SKM-1 treated with dmso at 0.1 percent for 144 hours (cell line): ENCODE measurements around the gene GET4.
"Not testable (repeated sequence)": the region's sequence is repeated elsewhere in the genome, so short reads cannot be mapped to it uniquely, and the experiment has no call there.

Source experiments
- DNase-seq: peaks from one replicate; lab custom pipeline; 2025; ENCODE audit not compliant: unreplicated experiment; lab: John Stamatoyannopoulos, UW

The GET4 gene

DNA sequence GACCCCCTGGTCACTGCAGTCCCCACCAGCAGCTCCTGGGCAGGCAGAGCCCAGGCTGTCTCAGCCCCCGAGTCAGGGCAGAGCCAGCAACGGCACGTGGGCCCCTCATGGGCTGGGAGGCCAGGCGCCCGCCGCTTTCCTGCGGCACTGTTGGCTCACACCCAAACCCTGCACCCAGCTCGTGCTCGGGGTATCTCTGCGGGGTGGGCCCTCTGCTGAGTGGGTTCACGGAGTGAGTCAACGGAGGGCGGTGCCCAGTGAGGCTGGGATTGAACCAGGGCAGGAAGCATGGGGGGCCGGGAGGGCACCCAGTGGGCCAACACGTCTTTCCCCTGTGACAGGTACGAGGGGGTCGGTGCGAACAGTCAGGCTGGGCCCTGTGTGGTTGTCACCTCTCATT lies 49.2 kb downstream of the GET4 start:
- DNase-seq = no peak

DNA sequence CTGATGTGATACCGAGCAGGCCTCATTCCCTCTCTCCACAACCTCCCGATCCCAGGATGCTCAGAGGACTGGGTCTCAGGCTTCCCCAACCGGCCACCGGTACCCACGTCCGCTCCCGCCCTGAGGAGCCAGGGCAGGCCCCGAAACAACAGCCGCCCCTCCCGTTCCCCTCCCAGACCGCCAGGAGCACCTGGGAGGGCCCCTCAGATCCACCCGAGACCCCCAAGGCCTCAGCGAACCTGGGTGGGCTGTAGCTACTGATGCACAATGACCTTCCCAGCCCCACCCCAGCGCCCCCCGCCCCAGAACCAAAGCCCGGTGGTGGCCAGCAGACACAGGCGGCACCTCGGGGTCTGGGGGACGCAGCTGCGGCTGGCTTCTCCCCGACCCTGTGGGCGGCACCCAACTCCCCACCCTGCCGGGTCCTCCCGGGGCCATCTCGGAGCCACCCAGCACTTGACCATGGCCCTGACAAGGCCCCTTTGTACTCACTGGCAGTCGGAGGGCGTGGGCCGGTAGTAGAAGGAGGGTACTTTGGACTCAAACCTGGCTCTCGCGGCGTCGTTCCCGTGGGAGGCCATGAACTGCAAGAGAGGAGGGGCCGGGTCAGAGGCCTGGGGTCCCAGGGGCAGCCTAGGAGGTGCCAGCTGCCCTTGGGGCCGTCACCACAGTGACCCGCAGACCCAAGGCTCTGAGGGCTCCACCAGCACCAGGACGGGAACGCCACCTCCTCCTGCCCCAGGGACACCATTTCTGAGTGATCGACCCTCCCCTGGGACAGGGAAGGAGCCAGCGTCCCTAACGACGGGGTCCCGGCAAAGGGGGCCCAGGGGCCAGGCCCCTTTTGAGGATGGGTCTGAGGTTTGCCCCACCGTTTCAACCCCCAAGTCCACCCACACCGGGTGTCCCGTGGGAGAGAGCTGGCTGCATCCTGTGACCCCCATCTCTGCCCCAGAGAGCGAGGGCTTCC lies 50.0 kb downstream of the GET4 start:
- no peak for DNase-seq

DNA sequence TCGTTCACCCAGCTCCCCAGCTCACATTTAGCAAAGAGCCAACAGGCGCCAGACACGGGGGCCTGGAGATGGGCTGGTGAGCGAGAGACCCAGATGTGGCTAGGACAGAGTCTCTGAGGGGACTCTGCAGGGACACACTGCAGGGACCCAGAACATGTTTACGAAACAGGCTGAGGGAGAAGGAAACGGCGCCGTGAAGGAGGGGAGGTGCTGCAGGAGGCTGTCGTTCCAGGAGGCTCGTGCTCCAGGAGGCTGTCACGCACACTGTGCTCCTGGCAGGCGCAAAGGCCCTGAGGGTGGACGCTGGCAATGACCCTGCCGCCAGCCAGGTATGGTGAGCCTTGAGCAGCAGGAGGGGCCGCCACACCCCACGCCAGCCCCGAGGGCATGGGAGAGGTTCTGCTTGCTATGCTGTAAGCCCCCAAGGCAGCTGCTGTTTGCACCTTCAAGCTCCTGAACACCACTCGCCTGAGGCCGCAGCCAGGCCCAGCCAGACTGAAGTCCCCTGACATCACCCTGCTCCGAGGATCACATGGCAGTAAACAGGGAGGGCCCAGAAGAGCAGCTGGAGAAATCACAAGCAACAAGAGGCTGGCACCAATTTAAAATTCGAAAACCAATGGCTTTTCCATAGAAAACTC lies 50.8 kb downstream of the GET4 start:
- DNase-seq = no peak

DNA sequence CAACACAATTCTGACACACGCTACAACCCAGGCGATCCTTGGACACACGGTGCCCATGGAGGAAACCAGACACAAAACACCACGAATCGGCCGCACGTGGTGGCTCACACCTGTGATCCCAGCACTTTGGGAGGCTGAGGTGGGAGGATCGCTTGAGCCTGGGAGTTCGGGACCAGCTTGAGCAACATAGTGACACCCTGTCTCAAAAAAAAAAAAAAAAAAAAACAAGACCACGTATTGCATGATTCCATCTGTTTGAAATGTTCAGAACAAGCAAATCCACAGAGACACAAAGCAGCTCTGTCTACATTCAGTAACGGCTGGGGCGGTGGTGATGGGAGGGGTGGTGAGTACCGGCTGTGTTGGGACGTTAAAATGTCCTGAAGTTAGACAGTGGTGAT lies 53.0 kb downstream of the GET4 start:
- DNase-seq = no peak

DNA sequence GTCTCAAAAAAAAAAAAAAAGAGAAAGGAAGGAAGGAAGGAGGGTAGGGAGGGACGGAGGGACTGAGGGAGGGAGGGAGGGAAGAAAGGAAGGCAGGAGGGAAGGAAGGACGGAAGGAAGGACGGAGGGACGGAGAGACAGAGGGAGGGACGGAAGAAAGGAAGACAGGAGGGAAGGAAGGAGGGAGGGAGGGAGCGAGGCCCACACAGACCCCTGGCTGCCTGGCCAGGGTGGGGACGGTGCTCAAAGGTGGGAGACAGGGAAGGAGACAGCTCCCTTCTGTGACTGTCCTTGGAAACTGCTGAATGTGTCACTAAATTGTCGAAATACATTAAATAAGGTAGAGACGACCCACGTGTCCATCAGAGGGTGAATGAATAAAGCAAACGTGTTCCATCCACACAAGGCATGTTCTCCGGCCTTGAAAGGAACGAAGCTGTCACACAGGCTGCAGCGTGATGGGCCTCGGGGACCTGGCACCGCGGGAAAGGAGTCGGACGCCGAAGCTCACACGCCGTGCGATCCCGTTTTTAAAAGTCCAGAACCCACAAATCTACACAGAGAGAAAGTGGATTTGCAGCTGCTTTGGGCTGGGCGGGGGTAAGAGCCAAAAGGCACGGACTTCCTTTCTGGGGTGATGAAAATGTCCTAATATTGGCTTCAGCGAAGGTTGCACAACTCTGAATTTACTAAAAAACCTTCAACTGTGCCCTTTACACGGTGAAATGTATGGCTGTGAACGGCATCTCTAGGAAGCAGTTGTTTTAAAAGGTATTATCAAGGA lies 54.8 kb downstream of the GET4 start:
- peak; percentile 57 for DNase-seq

DNA sequence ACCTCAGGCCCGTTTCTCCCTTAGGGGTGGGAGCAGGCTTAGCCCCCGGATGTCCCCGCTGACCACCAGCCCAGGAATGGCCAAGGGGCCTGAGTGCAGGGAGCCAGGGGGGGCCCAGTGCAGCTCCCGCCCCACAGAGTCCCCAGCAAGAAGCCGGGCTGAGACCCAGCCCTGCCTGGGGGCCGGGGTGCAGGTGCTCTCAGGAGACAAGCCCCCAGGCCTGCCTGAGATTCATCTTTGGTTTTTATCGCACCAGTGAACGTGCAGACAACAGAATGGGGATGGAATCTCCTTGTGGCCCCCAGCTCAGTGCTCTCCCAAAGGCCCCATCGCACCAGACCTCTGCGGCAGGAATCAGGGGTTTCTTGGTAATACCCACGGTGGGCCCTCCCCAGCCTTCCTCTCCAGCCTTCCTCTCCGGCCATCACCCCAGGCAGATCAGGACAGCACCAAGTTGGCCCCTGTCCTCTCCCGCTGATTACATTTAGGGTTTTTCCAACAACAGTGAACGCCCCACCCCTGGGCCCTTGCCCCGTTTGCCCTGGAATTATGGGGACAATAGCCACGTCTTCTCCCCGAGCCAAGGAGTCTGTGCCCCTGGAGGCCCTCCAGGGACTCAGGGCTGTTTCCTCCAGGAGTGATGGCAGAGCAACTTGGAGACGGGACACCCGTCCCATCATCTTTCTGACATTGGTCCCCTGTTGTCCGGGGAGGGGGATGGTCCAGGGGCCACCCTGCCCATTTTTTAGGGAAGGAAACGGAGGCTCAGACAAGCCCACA lies 55.7 kb downstream of the GET4 start:
- no peak for DNase-seq

DNA sequence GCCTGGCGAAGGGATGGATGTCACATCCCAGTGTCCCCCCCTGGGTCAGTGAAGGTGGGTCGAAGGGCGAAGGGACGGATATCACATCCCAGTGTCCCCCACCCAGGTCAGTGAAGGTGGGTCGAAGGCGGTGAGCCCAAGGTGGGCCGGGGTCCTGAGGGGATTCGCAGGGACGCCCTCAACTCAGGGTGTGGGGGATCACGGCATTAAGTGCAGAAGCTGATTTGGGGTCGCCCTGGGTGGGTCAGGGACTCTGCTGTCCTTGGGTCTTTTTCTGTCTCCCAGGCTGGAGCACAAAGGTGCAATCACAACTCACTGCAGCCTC lies 56.3 kb downstream of the GET4 start:
- no peak for DNase-seq

DNA sequence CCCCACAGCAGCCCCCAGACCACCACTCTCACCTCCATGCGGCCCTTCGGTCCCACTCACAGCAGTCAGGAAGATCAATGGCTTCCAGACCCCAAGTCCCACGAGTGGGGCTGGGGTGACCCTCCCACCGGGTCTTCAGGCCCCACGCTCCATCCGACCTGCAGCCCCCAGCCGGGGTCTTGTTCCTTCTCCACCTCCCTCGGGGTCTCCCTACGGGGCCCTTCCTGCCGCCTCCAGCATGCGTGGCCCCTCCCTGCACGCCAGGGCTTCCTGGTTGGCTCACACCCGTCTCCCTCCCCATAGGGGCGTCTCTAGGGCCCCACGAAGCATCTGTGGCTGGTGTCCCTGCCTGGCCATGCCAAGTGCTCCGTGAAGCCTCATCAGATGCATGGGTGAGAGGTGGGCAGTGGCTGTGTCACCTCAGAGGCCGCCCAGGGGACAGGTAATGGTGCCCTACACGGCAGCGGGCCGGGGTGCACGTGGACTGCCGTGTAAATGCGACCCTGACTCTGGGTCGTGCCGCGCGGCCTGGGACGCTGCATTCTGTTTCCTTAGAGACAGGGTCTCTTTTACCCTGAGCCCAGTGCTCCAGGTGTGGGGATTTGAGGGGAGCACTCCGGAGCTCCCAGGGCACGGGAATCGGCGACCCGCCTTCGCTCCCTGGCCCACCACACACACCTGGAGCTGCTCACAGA lies 58.3 kb downstream of the GET4 start:
- no peak for DNase-seq

DNA sequence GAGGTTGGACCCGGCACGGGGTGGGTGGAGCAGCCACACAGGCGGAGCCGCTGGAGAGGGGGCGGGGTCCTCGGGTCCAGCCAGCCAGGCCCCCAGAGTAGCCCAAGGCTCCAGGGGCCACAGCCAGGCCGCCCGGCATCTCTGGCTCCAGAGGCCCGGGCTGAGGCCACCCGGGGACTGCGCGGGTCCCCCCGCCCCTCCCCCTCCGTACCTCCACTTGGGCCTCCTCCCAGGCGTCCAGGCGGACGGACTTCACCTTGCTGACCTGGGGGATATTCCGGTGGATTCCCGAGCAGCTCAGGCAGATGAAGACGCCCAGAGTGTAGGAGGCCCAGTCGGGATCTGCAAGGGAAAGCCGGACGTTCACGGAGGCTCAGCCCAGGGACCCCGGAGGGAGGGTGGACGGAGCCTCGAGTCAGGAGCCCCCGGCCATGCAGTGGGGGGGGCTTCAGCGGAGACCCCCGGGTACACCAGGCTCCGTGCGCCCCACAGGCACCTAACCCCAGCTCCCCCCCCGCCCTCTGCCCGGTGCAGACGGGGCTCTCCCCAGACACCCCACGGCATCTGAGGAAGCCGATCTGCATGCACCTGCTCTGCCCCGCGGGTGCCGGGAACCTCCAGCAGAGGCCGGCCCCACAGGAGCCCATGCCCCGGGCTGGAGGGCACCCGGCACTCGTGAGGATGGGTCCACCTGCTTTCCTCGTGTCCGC lies 59.0 kb downstream of the GET4 start:
- no peak for DNase-seq

DNA sequence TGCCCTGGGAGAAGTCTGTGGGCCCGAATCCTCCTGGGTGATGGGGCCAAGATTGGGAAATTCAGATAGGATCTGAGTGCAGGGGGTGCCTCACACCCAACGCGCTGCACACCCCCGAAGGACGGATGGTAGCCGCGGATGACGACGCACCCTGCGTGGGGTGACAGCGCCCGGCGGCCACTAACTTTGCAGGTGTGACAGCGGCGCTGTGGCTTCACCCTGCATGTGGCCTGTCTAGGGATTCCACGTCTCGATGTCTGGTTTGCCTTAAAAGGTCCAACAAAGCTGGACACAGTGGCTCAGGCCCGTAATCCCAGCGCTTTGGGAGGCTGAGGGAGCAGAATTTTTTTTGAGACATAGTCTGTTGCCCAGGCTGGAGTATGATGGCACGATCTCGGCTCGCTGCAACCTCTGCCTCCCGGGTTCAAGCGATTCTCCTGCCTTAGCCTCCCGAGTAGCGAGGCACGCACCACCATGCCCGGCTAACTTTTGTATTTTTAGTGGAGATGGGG lies 59.6 kb downstream of the GET4 start:
- no peak for DNase-seq

DNA sequence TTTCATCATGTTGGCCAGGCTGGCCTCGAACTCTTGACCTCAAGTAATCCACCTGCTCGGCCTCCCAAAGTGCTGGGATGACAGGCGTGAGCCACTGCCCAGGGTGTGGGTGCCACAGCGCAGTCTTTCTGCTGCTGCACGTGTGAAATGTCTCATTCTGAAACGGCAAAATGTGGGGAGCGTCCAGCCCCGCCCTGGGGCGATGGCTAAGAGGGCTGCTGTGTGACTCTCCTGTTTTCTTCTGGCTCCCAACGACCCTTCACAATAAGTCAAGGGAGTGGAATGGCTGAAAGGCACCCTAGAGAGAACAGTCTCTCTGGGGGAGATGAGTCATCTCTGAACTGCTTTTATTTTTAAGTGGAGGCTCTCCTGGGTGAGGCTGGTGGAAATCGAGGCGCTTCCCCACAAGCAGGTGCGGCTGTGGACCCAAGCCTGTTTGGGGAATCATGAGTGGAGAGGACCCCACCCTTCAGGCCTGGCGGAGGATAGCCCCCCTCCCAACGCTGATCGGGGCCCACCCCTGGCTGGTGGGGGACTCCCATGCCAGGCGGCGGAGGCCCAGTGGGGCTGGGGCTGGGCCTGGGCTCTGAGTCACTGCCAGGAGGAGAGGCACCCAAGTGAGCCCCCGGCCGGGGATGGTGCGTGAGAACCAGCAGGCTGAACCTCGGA lies 60.2 kb downstream of the GET4 start:
- no peak for DNase-seq

DNA sequence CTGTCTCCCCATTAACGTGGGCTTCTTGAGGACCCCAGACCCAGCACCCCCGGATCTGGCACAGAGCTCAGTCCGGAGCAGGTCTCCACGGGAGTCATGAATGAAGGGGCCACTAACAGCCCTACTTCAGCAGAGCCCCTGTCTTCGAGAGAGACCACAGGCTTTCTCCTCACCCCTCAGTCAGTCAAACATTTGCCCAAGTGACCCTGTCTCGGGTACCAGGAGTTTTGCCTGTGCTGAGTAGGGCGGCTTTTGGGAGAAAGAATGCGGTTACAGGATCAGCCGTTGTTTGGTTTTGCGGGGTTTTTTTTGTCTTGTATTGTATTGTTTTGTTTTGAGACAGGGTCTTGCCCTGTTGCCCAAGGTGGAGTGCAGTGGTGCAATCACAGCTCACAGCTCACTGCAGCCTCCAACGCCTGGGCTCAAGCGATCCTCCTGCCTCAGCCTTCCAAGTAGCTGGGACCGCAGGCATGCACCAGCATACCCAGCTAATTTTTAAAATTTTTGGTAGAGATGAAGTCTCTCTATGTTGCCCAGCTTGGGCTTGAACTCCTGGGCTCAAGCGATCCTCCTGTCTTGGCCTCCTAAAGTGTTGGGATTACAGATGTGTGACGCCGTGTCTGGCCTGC lies 61.6 kb downstream of the GET4 start:
- no peak for DNase-seq

DNA sequence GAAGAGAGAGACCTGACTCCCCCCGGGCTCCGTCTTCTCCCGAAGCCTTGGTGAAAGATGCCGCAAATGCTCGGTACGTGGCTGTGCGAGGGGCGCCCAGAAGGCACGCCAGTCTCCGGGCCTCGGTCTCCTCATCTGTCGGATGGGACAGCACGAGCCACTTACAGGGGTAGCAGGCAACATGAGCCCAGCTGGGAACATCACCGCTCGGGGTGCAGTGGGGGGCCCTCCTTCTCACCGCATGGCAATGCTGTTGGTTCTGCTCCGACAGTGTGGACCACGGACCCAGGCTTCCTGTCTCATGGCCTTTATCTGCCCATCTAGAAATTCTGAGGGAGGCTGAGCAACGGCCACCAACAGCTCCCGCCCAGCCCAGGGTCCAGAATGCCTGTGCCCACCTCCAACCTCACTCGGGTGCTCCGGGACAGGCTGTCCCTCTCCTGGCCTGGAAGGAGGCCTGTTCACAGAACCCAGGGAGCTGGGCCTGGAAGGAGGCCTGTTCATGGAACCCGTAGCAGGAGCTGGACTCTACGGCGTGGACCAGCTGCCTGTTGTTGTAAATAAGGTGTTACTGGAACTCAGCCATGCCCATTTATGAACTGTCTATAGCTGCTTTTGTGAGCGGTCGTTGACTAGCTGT lies 62.3 kb downstream of the GET4 start:
- DNase-seq = no peak

DNA sequence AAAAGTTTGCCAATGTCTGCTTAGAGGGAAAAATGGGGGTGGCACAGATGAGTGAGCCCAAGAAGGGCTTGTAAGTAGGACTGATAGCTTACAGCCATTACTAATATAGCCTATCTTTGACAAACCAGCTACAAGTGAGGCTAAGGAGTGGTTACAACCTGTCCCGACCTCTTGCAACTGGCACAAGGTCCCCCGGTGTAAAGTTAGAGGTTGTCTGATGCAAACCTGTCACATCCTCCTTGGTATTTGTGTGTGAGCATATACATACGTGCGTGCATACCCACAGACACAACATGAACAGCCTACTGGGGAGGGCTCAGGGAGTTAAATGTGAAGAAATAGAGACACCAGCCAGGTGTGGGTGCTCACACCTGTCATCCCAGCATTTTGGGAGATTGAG lies 63.5 kb downstream of the GET4 start:
- no peak for DNase-seq

DNA sequence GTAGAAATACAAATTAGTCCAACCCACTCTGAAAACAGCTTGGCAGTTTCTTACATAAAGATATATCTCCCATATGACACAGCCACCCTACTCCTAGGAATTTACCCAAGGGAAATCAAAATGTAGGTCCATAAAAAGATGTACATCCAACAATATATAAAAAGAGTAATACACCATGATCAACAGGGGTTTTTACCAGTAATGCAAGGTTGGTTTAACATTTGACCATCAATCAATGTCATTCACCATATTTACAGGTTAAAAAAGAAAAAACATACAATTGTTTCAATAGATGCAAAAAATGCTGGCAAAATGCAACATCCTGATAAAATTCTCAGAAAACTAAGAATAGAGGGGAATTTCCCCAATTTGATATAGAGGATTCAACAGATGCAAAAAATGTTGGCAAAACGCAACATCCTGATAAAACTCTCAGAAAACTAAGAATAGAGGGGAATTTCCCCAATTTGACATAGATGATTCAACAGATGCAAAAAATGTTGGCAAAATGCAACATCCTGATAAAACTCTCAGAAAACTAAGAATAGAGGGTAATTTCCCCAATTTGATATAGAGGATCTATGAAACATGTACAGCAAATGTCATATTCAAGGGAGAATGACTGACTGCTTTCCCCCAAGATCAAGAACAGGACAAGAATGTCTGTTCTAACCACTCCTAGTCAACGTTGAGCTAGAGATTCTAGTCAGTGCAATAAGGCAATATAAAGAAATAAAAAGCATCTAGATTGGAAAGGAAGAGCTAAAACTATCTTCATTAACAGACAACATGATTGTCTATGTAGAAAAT lies 64.5 kb downstream of the GET4 start:
- no peak for DNase-seq

DNA sequence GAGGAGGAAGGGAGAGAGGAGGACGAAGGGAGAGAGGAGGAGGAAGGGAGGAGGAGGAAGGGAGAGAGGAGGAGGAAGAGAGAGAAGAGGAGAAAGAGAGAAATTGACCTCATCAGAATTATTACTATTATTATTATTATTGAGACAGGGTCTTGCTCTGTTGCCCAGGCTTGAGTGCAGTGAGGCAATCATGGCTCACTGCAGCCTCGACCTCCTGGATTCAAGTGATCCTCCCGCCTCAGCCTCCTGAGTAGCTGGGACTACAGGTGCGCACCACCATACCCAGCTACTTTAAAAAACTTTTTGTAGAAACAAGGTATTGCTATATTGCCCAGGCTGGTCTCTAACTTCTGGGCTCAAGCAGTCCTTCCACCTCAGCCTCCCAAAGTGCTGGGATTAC lies 67.4 kb downstream of the GET4 start:
- DNase-seq = not testable (repeated sequence)

DNA sequence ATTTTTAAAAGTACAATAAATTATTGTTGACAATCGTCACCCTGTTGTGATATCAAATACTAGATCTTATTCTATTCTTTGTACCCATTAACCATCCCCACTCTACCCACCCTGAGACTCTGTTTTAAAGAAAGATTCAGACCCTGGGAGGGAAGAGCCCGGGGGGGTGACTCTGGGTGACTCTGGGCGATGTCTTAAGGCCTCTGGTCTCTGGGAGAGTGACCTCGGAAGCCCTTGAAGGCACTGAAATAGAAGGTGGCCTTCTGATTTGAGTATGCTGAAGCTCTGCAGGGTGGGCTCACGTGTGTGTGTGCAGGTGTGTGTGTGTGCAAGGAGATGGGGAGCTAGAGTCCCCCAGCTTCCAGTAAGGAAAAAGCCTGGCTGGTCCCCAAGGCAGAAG lies 68.4 kb downstream of the GET4 start:
- no peak for DNase-seq
